Endothelial cell of umbilical vein (primary cell): ENCODE measurements around the gene PKD2. TPM values are rescaled to one million over a fixed set of nuclear protein-coding genes. Genes with fewer than 3 reads are reported as not detected.

Experiments used
- BruUV-seq: library from RNA; stranded (reverse); fragments of 400-500 nt; replicated peaks from 2 replicates; lab custom pipeline; 2021; lab: Mats Ljungman, UMichigan
- CTCF ChIA-PET: fragments of 300-600, 350-600 bp; sonication (Branson Sonifier 250); formaldehyde crosslinking; loops from one replicate; lab custom pipeline; 2021; ENCODE audit warnings: antibody characterized with exemption, inconsistent platforms; lab: Charles Lee
- POLR2A ChIA-PET: fragments of 300-600, 350-600 bp; sonication (Branson Sonifier 250); formaldehyde crosslinking; loops from one replicate; lab custom pipeline; 2021; ENCODE audit warnings: antibody characterized with exemption, inconsistent platforms; lab: Charles Lee
- DNase-seq: peaks from one replicate; pipeline ENCODE4 v3.0.0-alpha.2; 2011; ENCODE audit warnings: low read depth, low spot score
- FAIRE-seq: peaks from 2 replicates; lab custom pipeline; 2011; peaks lifted over from hg19 to GRCh38; lab: Jason Lieb, UNC
- H2AFZ ChIP-seq: 2 replicates; pipeline ENCODE4 v1.6.0; 2012; ENCODE audit warnings: low read depth, low read length, control low read depth, inconsistent platforms
- H3K27ac ChIP-seq: 2 replicates; pipeline ENCODE4 v1.5.1; 2011; ENCODE audit warnings: low read depth, mild to moderate bottlenecking, control low read depth, low read length, moderate library complexity; ENCODE audit not compliant: insufficient read depth
- H3K27me3 ChIP-seq, 2 experiments: 2 replicates each; pipeline versions ENCODE4 v1.6.0 to v1.6.1; 2011; ENCODE audit warnings: low read length in 2 of 2, mixed read lengths in 1 of 2; ENCODE audit not compliant: control insufficient read depth in 2 of 2, insufficient read depth in 2 of 2
- H3K36me3 ChIP-seq, 2 experiments: 2 replicates in 1 of 2; 3 replicates in 1 of 2; pipeline ENCODE4 v1.5.1; 2011; ENCODE audit warnings: low read length in 2 of 2, mild to moderate bottlenecking in 1 of 2, moderate library complexity in 1 of 2; ENCODE audit not compliant: control insufficient read depth in 2 of 2, insufficient read depth in 2 of 2; ENCODE audit errors: extremely low read depth in 1 of 2
- H3K4me1 ChIP-seq: 3 replicates; pipeline ENCODE4 v1.5.1; 2011; ENCODE audit warnings: mild to moderate bottlenecking, low read length; ENCODE audit not compliant: control insufficient read depth, insufficient read depth; ENCODE audit errors: extremely low read depth
- H3K4me2 ChIP-seq: 2 replicates; pipeline ENCODE4 v1.6.1; 2011; ENCODE audit warnings: low read length, control low read depth, mixed read lengths; ENCODE audit not compliant: insufficient read depth
- H3K4me3 ChIP-seq, 3 experiments: fragments of 200-600 bp in 1 of 3; sonication (generic), shearing (Covaris generic) in 1 of 3; replicated peaks in 1 of 3; 2 replicates each; pipeline ENCODE4 v1.5.1; 2011 to 2016; ENCODE audit warnings: control low read depth in 3 of 3, low read length in 3 of 3, mild to moderate bottlenecking in 2 of 3, inconsistent platforms in 1 of 3, low read depth in 1 of 3, moderate library complexity in 1 of 3; ENCODE audit not compliant: insufficient read depth in 1 of 3
- H3K79me2 ChIP-seq: 2 replicates; pipeline ENCODE4 v1.6.0; 2012; ENCODE audit warnings: low read length, inconsistent platforms; ENCODE audit not compliant: control insufficient read depth, insufficient read depth
- H3K9ac ChIP-seq: replicated peaks from 2 replicates; pipeline ENCODE3; 2011; ENCODE audit warnings: low read length, control low read depth; ENCODE audit not compliant: insufficient read depth; ENCODE audit errors: extremely low read depth
- H3K9me1 ChIP-seq: replicated peaks from 3 replicates; pipeline ENCODE4 v1.6.0; 2011; ENCODE audit warnings: mild to moderate bottlenecking, low read length; ENCODE audit not compliant: control insufficient read depth, insufficient read depth; ENCODE audit errors: extremely low read depth
- H3K9me3 ChIP-seq: replicated peaks from 2 replicates; pipeline ENCODE4 v1.5.1; 2012; ENCODE audit warnings: low read length, inconsistent platforms; ENCODE audit not compliant: control insufficient read depth, insufficient read depth
- H4K20me1 ChIP-seq: replicated peaks from 2 replicates; pipeline ENCODE3; 2011; ENCODE audit warnings: mild to moderate bottlenecking, low read length; ENCODE audit not compliant: control insufficient read depth, insufficient read depth; ENCODE audit errors: extremely low read depth
- EZH2 ChIP-seq: IDR thresholded peaks from 2 replicates; pipeline ENCODE4 v1.6.1; 2012; ENCODE audit warnings: borderline replicate concordance, low read depth, mild to moderate bottlenecking, moderate library complexity, low read length, inconsistent platforms; ENCODE audit not compliant: severe bottlenecking
- FOS ChIP-seq: IDR thresholded peaks from 2 replicates; pipeline ENCODE4 v1.6.1; 2011; ENCODE audit warnings: mild to moderate bottlenecking, low read length, moderate library complexity, borderline replicate concordance; ENCODE audit not compliant: insufficient read depth
- GATA2 ChIP-seq: IDR thresholded peaks from 2 replicates; pipeline ENCODE4 v1.7.0; 2011; ENCODE audit warnings: low read depth, mild to moderate bottlenecking, moderate library complexity, mixed read lengths, low read length; ENCODE audit not compliant: insufficient read length, insufficient read depth
- JUN ChIP-seq: IDR thresholded peaks from 2 replicates; pipeline ENCODE4 v1.6.1; 2011; ENCODE audit warnings: borderline replicate concordance, low read depth; ENCODE audit not compliant: insufficient read length, insufficient read depth
- MYC ChIP-seq: IDR thresholded peaks from one replicate; pipeline ENCODE4 v1.6.1; 2011; ENCODE audit warnings: mild to moderate bottlenecking, low read depth, low read length
- POLR2A ChIP-seq: IDR thresholded peaks from 2 replicates; pipeline ENCODE4 v1.6.1; 2012; ENCODE audit warnings: low read depth, mild to moderate bottlenecking, control low read depth, low read length
- POLR2AphosphoS5 ChIP-seq: IDR thresholded peaks from 2 replicates; pipeline ENCODE4 v1.6.1; 2012; ENCODE audit warnings: low read depth, mild to moderate bottlenecking, control low read depth, low read length, moderate library complexity; ENCODE audit not compliant: insufficient read depth
- dilution Hi-C: fragments of 300-500 bp; cut with MboI; formaldehyde crosslinking; loops from one replicate; pipeline ENCODE4 v1.15.0; 2019; ENCODE audit warnings: low sequenced_read_pairs; ENCODE audit not compliant: extremely low pct_ligation_motif_present
- intact Hi-C: fragments of 100-400 bp; cut with micrococcal nuclease; formaldehyde crosslinking; loops from one replicate; pipeline ENCODE4 v1.10.0; 2022
- polyA plus RNA-seq, 4 experiments: library from polyadenylated mRNA; depleted of rRNA in 3 of 4; stranded (reverse) in 3 of 4; unstranded in 1 of 4; fragments of >200 nt; gene quantifications; 2 replicates each; pipeline versions ENCODE4 v1.2.1 to v1.2.3, GENCODE V29; 2011 to 2012; ENCODE audit warnings: missing spikeins in 1 of 4
- total RNA-seq: library from RNA; stranded (reverse); gene quantifications from 2 replicates; pipeline ENCODE4 v1.2.3, GENCODE V29; 2021
- TF ChIP-seq, protein P1 (sequence below): IDR thresholded peaks from 2 replicates; pipeline ENCODE4 v1.6.1; 2011; ENCODE audit not compliant: insufficient read depth, insufficient read length
- TF ChIP-seq, protein P2 (sequence below), 2 donors: IDR thresholded peaks; 1 replicate in 1 of 2; 2 replicates in 1 of 2; pipeline ENCODE4 v1.5.1; 2011; ENCODE audit warnings: low read length in 2 of 2, mild to moderate bottlenecking in 2 of 2, moderate library complexity in 2 of 2, control low read depth in 1 of 2, inconsistent platforms in 1 of 2, low read depth in 1 of 2; ENCODE audit not compliant: insufficient read depth in 1 of 2; ENCODE audit errors: extremely low read depth in 1 of 2

PKD2 gene
- total and polyA plus RNA-seq, 2 donors (not counting 3 experiments of a cell fraction or from before 2014, with no cell fraction given), result 23.1 to 27.0 TPM

DNA sequence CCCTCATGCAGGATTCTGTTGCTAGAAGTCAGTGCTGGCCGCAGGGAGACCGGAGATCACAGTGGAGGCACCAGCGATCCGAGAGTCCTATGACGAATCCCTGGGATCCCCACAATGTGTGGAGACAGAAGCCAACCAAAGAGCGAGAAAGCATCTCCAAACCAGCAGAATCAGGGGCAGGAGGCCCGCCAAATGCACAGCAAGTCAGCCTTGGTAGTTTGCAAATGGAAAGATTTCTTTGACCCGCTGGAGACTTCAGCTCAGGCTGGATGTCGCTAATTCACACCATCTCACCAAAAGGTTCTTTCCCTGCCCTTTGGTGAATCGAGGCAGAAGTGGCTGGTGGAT is 505 bp upstream of the PKD2 start:
- H3K36me3 ChIP-seq, result no peaks in the 10 kb centered on the region
- BruUV-seq, result no TSS peak
- DNase-seq, result no peak
- H3K4me1 ChIP-seq, result peaks cover 23% of the 10 kb centered on the region
- H3K9me1 ChIP-seq, result no peaks in the 10 kb centered on the region
- H4K20me1 ChIP-seq, result no peaks in the 10 kb centered on the region
- ChIA-PET POLR2A (no interaction called here), CTCF (interaction anchor here (0.6 to 0.7 kb wide), 2 partner anchors 154 to 510 kb away, joined by 3 read pairs; no protein-coding TSS in a partner anchor)
- no peaks in the 10 kb centered on the region for H3K27me3 ChIP-seq
- H2AFZ ChIP-seq, result peak overlapping the region; percentile 18
- peaks cover 38% of the 10 kb centered on the region for H3K79me2 ChIP-seq
- no peak for TF ChIP-seq GATA2
- no peak for TF ChIP-seq JUN
- no peak for TF ChIP-seq EZH2
- TF ChIP-seq FOS, result no peak
- TF ChIP-seq, protein P1, sequence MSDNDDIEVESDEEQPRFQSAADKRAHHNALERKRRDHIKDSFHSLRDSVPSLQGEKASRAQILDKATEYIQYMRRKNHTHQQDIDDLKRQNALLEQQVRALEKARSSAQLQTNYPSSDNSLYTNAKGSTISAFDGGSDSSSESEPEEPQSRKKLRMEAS, result no peak
- no peak for TF ChIP-seq MYC
- TF ChIP-seq, protein P2, sequence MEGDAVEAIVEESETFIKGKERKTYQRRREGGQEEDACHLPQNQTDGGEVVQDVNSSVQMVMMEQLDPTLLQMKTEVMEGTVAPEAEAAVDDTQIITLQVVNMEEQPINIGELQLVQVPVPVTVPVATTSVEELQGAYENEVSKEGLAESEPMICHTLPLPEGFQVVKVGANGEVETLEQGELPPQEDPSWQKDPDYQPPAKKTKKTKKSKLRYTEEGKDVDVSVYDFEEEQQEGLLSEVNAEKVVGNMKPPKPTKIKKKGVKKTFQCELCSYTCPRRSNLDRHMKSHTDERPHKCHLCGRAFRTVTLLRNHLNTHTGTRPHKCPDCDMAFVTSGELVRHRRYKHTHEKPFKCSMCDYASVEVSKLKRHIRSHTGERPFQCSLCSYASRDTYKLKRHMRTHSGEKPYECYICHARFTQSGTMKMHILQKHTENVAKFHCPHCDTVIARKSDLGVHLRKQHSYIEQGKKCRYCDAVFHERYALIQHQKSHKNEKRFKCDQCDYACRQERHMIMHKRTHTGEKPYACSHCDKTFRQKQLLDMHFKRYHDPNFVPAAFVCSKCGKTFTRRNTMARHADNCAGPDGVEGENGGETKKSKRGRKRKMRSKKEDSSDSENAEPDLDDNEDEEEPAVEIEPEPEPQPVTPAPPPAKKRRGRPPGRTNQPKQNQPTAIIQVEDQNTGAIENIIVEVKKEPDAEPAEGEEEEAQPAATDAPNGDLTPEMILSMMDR (IDR thresholded peaks at IDR 0.05; ENCODE audit: extremely low read depth in 1 of 2, insufficient read depth in 1 of 2, low read depth in 1 of 2, low read length in 2 of 2), result no peak
- TF ChIP-seq POLR2A, result no peak
- TF ChIP-seq POLR2AphosphoS5, result no peak
- dilution Hi-C loops (no loop called here), intact Hi-C loops (loop anchor here (5.0 kb wide), 1 partner anchor 100 kb away; no protein-coding TSS in a partner anchor)
- H3K9me3 ChIP-seq, result no peaks in the 10 kb centered on the region
- H3K4me3 ChIP-seq, result peak overlapping the region in 2 of 3 experiments; percentile 88 to 89
- peak overlapping the region; percentile 2 for H3K4me2 ChIP-seq
- no peak overlapping the region for H3K27ac ChIP-seq
- FAIRE-seq, result no peak
- H3K9ac ChIP-seq, result no peak overlapping the region
